Measurements from ENCODE around the gene RGS18.
"Not testable (repeated sequence)": the region's sequence is repeated elsewhere in the genome, so short reads cannot be mapped to it uniquely, and the experiment has no call there.

The RGS18 gene, protein sequence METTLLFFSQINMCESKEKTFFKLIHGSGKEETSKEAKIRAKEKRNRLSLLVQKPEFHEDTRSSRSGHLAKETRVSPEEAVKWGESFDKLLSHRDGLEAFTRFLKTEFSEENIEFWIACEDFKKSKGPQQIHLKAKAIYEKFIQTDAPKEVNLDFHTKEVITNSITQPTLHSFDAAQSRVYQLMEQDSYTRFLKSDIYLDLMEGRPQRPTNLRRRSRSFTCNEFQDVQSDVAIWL

DNA sequence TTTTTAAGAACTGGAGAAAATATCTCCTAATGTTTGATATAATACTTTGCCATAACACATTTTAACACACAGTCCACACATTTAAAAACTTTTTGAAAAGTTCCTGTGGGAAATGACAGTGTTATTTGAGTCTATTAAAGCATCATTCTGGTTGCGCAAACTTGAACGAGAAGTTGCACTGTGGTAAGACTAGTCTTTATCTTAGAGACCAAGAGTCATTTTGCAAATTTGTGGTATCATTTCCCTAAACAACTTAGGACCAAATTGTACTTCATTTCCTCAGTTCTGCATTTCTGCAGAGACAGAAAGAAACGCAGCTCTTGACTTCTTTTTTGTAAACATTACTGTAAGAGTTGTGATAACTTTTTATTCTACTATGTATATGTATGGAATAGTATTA is at the start of gene RGS18:
TSS of gene RGS18 (plus strand) at position 282 of the 400 bp plus-strand sequence. CDS start 176 bp downstream, outside the sequence.
- H3K9me3 ChIP-seq (ENCODE audit: control insufficient read depth, insufficient read depth, low read length), result no peaks in the 10 kb centered on the region
- H3K9ac ChIP-seq (ENCODE audit: low read depth, low read length), result no peak within 1 kb of the TSS
- no peaks in the 10 kb centered on the region for H3K36me3 ChIP-seq (ENCODE audit: insufficient read depth, low read length)
- H3K4me1 ChIP-seq (ENCODE audit: insufficient read depth, low read length), result no peaks in the 10 kb centered on the region

DNA sequence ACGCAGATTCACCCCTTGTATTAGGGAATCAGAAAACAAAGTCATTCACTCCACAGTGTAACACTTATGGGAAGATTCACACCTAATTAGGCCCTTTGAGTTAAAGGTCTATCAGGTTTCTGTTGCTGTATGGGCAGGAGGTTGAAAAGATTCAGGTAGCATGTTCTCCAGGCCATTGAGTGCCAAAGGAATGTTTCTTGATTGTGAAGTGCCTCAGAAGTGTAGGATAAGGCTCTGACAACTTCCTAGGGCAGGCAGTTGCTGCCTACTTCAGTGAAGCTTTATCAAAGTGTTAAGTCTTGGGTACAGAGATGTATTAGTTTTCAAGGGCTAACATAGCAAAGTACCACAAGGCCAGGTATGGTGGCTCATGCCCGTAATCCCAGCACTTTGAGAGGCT is 48.7 kb upstream of the RGS18 start:
- H3K9ac ChIP-seq (ENCODE audit: low read depth, low read length), result no peak overlapping the region
- H3K4me1 ChIP-seq (ENCODE audit: insufficient read depth, low read length), result no peaks in the 10 kb centered on the region
- H3K9me3 ChIP-seq (ENCODE audit: control insufficient read depth, insufficient read depth, low read length), result no peaks in the 10 kb centered on the region
- no peaks in the 10 kb centered on the region for H3K36me3 ChIP-seq (ENCODE audit: insufficient read depth, low read length)

DNA sequence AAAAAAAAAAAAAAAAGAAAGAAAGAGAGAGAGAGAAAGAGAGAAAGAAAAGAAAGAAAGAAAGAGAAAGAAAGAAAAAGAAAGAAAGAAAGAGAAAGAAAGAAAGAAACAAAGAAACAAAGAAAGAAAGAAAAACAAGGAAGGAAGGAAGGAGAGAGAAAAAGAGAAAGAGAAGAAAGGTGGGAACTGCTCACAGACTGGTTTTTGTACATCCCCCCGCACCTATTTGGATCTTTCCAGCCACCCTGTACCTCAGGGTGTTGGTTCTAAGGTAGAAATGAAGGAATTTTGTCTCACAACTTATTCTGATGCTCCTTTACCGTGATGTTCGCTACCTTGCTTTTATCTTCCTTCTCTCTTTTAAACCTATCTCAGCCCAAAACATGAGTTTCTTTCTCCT is 43.3 kb upstream of the RGS18 start:
- Histone ChIP-seq H3K36me3 (ENCODE audit: insufficient read depth, low read length) (no peaks in the 10 kb centered on the region), H3K9me3 (ENCODE audit: control insufficient read depth, insufficient read depth, low read length) (no peaks in the 10 kb centered on the region), H3K9ac (ENCODE audit: low read depth, low read length) (no peak overlapping the region), H3K4me1 (ENCODE audit: insufficient read depth, low read length) (no peaks in the 10 kb centered on the region)

DNA sequence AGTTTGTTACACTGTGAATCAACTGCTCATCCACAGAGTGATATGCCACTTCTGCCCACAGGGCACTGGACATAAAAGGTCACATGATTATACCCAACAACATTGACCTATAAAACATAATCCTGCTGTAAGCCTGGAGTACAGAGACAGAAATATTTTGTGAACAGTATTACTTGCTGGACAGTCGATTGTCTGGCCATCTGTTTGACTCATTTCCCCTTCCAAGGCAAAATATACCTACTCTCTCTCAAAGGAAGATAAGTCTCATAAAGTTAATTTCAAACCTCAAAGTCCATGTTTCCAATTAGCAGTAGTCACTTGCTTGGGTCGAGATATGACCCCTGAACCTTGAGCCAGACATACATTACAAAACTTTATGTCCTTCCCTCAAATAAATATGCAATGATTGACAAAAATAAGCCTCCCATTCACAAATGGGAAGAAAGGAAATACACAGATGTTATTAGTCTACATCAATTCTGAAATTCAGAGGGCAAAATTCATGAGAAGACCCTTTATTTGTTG is 39.3 kb upstream of the RGS18 start:
- Histone ChIP-seq H3K9ac (ENCODE audit: low read depth, low read length) (no peak overlapping the region), H3K4me1 (ENCODE audit: insufficient read depth, low read length) (no peaks in the 10 kb centered on the region), H3K9me3 (ENCODE audit: control insufficient read depth, insufficient read depth, low read length) (no peaks in the 10 kb centered on the region), H3K36me3 (ENCODE audit: insufficient read depth, low read length) (no peaks in the 10 kb centered on the region)

DNA sequence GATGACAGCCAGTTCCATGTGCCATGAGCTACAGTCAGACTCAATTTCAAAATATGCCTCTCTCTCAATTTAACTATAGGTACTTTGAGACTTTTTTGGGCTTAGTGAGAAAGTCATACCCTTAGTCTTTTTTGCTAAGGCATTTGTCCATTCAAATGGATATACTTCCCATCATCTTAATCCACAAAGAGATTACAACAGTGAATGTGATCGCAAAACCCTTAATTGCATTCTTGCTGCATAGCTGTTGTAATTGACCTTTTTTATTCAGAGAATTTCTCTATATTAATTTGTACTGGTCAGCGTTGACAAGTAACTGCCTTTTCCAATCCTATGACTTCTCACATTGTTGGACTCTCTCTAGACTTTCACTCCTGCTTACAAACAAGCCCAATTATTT is 38.6 kb upstream of the RGS18 start:
- H3K36me3 ChIP-seq (ENCODE audit: insufficient read depth, low read length), result no peaks in the 10 kb centered on the region
- H3K4me1 ChIP-seq (ENCODE audit: insufficient read depth, low read length), result no peaks in the 10 kb centered on the region
- no peaks in the 10 kb centered on the region for H3K9me3 ChIP-seq (ENCODE audit: control insufficient read depth, insufficient read depth, low read length)

DNA sequence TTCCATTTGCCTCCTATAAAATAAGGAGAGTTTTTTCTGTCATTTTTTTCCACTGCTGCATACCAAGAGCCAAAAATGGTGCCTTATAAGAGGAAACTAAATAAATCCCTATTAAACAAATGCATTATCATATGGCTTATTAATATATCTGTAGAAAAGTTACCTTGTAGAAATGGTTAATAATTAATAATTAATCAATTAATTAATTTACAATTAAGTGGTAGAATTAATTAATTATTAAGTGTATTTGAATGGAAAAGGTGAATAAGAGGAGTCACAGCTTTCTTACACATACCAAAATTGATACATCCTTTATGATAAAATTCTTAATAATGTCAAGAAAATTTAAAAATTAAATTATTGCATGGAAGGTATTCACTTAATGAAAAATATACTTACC is 35.6 kb upstream of the RGS18 start:
- H3K9ac ChIP-seq (ENCODE audit: low read depth, low read length), result no peak overlapping the region
- H3K9me3 ChIP-seq (ENCODE audit: control insufficient read depth, insufficient read depth, low read length), result no peaks in the 10 kb centered on the region
- H3K36me3 ChIP-seq (ENCODE audit: insufficient read depth, low read length), result no peaks in the 10 kb centered on the region
- H3K4me1 ChIP-seq (ENCODE audit: insufficient read depth, low read length), result peaks cover 5% of the 10 kb centered on the region; the same call in 1 of the 2 replicates

More for the DNA sequence above, 38.6 kb upstream of the RGS18 start:
- no peak overlapping the region for H3K9ac ChIP-seq (ENCODE audit: low read depth, low read length)

DNA sequence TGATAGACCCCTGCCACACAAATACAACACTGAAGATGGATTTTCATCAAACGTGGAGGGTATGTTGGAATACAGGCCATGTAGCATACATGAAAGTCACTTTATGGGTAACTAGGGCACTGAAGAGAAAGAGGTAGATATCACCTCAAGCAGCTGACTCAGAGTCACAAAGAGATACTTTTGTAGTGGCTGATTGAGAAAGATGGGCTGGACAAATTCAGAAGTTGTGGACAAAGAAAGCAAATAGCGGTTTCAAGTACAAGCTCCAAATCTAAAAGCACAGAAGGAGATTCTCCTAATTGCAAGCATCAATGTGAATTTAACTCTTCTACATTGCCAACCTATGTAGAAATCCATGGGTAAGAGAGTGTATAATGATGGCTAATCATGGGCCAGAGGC is 35.0 kb upstream of the RGS18 start:
- H3K9ac ChIP-seq (ENCODE audit: low read depth, low read length), result no peak overlapping the region

DNA sequence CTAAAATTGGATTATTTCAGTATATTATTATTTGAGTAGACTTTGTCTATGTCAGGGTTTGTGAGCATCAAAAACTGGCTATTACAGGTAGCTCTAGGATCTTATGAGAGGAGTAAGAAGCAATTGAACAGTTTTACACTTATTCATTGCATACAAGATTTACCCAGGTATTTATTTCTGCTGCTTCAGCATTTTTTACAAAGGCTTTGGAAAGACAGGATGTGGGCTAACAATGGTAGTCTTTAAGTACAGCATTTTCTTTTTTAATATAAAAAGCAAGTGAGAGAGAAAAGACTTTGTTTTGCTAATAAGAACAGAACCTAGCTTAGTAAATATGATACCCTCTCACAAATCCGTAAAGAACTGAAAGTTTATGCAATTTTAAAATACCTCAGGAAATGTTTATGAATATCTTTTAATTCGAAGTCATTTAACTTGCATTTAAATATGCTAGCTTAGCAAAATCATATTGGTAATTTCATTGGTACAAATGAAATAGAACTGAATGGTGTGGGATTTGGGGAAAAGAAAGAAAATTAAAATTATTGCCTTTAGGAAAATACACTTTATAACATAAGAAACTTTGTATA is 32.1 kb upstream of the RGS18 start:
- no peaks in the 10 kb centered on the region for H3K36me3 ChIP-seq (ENCODE audit: insufficient read depth, low read length)
- no peak overlapping the region for H3K9ac ChIP-seq (ENCODE audit: low read depth, low read length)
- H3K4me1 ChIP-seq (ENCODE audit: insufficient read depth, low read length), result peaks cover 5% of the 10 kb centered on the region; the same call in 1 of the 2 replicates
- H3K9me3 ChIP-seq (ENCODE audit: control insufficient read depth, insufficient read depth, low read length), result no peaks in the 10 kb centered on the region

More for the DNA sequence above, 35.0 kb upstream of the RGS18 start:
- H3K4me1 ChIP-seq (ENCODE audit: insufficient read depth, low read length), result peaks cover 5% of the 10 kb centered on the region; the same call in 1 of the 2 replicates
- no peaks in the 10 kb centered on the region for H3K36me3 ChIP-seq (ENCODE audit: insufficient read depth, low read length)
- H3K9me3 ChIP-seq (ENCODE audit: control insufficient read depth, insufficient read depth, low read length), result no peaks in the 10 kb centered on the region

DNA sequence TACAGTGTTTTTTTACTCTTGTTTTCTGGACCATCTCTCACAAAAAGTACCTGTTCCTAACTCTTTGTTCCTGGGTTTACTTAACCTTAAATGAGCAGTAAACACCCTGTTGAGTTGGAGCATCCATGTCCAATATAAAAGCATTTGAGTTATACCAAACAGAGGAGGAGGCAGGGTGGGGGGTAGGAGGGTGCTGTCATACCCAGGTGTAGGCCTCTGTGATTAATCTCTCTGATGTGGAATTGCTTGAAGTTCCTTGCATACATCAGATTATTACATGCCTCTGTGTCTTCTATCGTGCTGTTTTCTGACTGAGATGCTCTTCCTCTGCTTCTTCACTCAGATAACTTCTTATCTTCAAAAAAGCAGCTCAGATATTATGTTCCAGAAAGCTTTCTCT is 28.1 kb upstream of the RGS18 start:
- peaks cover 5% of the 10 kb centered on the region; the same call in 1 of the 2 replicates for H3K4me1 ChIP-seq (ENCODE audit: insufficient read depth, low read length)
- H3K9ac ChIP-seq (ENCODE audit: low read depth, low read length), result no peak overlapping the region
- H3K36me3 ChIP-seq (ENCODE audit: insufficient read depth, low read length), result no peaks in the 10 kb centered on the region
- no peaks in the 10 kb centered on the region for H3K9me3 ChIP-seq (ENCODE audit: control insufficient read depth, insufficient read depth, low read length)

DNA sequence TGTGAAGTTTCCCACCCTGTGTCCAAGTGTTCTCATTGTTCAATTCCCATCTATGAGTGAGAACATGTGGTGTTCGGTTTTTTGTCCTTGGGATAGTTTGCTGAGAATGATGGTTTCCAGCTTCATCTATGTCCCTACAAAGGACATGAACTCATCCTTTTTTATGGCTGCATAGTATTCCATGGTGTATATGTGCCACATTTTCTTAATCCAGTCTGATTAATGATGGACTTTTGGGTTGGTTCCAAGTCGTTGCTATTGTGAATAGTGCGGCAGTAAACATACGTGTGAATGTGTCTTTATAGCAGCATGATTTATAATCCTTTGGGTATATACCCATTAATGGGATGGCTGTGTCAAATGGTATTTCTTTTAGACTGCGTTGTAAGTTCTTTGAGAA is 27.4 kb upstream of the RGS18 start:
- not testable (repeated sequence) for H3K9me3 ChIP-seq (ENCODE audit: control insufficient read depth, insufficient read depth, low read length); H3K36me3 ChIP-seq (ENCODE audit: insufficient read depth, low read length); H3K9ac ChIP-seq (ENCODE audit: low read depth, low read length); H3K4me1 ChIP-seq (ENCODE audit: insufficient read depth, low read length)

DNA sequence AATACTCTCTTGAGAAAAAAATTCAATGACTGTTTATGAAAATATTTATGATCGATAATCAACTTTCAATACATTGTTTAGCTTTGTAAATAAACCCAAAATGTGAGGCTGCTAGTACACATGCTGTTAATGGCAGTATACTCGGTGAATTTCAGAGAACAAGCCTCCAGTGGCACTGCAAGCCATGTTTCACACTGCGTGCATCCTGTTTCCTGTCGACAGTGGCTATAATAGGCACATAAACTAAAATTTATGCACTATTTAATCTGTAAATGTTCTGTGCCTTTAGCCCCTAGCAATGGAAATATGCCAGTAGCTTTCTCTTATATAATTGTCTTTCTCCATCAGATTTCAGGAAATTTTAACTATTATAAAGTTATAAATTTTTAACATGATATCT is 26.3 kb upstream of the RGS18 start:
- H3K9ac ChIP-seq (ENCODE audit: low read depth, low read length), result no peak overlapping the region

DNA sequence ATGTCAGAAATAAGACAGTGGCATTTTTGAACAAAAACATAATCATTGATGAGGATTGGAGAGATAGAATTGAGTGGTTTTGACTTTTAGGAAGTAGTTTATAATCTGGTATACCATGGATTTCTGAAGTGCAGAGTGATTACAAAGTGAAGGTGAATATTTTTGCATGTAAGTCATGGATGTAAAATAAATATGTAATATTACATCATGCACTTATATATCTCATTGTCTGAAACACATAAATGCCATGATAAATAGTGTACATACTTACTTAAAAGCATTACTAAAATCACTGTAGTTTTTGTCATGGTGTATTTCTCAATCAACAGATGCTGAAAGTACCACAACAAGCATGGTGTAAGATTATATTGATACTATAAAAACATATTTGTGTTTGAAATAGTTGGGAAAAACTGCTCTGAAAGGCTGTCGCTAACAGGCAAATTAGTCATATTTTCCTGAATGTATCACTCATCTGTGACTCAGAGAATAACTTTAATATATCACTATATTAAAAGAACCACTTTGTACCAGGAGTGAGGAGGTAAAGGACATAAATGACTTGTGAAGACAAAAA is 24.8 kb upstream of the RGS18 start:
- no peaks in the 10 kb centered on the region for H3K36me3 ChIP-seq (ENCODE audit: insufficient read depth, low read length)
- no peaks in the 10 kb centered on the region for H3K4me1 ChIP-seq (ENCODE audit: insufficient read depth, low read length)
- H3K9me3 ChIP-seq (ENCODE audit: control insufficient read depth, insufficient read depth, low read length), result no peaks in the 10 kb centered on the region
- no peak overlapping the region for H3K9ac ChIP-seq (ENCODE audit: low read depth, low read length)

More for the DNA sequence above, 26.3 kb upstream of the RGS18 start:
- Histone ChIP-seq H3K36me3 (ENCODE audit: insufficient read depth, low read length) (no peaks in the 10 kb centered on the region), H3K9me3 (ENCODE audit: control insufficient read depth, insufficient read depth, low read length) (no peaks in the 10 kb centered on the region), H3K4me1 (ENCODE audit: insufficient read depth, low read length) (no peaks in the 10 kb centered on the region)

DNA sequence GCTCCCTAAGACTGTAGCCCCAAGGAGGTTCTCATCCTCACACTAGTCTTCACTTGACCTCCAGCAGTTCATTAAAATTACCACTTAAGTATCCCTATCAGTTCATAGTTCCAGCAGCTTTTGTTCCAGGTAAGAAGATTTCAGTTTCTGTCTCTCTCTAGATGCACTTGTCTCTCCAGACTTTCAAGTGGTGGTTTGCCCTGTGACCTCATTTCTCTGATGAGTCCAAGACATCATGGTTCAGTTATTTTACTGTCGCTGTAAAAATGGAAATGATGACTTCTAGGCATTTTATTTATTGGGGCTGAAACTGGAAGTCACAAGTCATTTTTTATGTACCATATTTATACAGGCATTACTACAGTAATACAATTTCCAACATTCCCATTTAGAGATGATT is 17.9 kb upstream of the RGS18 start:
- no peak overlapping the region for H3K9ac ChIP-seq (ENCODE audit: low read depth, low read length)
- no peaks in the 10 kb centered on the region for H3K4me1 ChIP-seq (ENCODE audit: insufficient read depth, low read length)
- H3K36me3 ChIP-seq (ENCODE audit: insufficient read depth, low read length), result no peaks in the 10 kb centered on the region
- H3K9me3 ChIP-seq (ENCODE audit: control insufficient read depth, insufficient read depth, low read length), result no peaks in the 10 kb centered on the region

DNA sequence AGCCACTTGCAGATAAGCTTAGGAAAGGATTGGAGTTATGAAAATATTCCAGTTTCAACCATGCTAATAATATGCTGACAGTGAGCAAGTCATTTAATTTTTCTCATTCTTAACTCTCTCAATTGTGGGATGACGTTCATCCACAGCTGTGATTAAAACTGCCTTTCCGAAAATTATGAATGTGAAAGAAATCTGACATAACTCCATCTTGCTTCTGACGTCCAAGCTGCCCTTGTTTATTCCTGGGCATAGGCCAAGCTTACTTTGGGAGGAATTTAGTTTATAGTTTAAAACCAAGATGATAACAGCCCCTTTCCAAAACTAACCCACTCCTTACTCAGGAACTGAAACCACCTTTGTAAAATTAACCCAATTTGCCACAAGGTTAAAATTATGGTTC is 11.0 kb upstream of the RGS18 start:
- no peak overlapping the region for H3K9ac ChIP-seq (ENCODE audit: low read depth, low read length)
- no peaks in the 10 kb centered on the region for H3K4me1 ChIP-seq (ENCODE audit: insufficient read depth, low read length)
- no peaks in the 10 kb centered on the region for H3K36me3 ChIP-seq (ENCODE audit: insufficient read depth, low read length)
- H3K9me3 ChIP-seq (ENCODE audit: control insufficient read depth, insufficient read depth, low read length), result no peaks in the 10 kb centered on the region

DNA sequence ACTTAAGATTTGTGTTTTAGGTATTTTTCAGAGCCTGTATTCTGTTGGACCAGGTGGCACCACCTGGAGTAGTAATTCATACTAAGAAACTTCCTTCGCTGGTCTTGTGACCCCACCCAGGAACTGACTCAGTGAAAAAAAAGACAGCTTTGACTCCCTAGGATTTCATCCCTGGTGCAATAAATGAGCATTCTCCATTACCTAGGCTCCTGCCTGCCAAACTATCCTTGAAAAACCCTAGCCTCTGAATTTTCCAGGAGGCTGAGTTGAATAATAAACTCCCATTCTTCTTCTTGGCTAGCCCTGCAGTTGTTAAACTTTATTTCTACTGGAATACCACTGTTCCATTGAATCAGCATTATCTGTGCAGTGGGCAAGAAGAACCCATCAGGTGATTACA is 10.6 kb upstream of the RGS18 start:
- H3K9me3 ChIP-seq (ENCODE audit: control insufficient read depth, insufficient read depth, low read length), result no peaks in the 10 kb centered on the region
- no peak overlapping the region for H3K9ac ChIP-seq (ENCODE audit: low read depth, low read length)

More for the DNA sequence above, 10.6 kb upstream of the RGS18 start:
- Histone ChIP-seq H3K36me3 (ENCODE audit: insufficient read depth, low read length) (no peaks in the 10 kb centered on the region), H3K4me1 (ENCODE audit: insufficient read depth, low read length) (no peaks in the 10 kb centered on the region)
